ENCODE results near the gene DAPK3.

The DAPK3 gene

DNA sequence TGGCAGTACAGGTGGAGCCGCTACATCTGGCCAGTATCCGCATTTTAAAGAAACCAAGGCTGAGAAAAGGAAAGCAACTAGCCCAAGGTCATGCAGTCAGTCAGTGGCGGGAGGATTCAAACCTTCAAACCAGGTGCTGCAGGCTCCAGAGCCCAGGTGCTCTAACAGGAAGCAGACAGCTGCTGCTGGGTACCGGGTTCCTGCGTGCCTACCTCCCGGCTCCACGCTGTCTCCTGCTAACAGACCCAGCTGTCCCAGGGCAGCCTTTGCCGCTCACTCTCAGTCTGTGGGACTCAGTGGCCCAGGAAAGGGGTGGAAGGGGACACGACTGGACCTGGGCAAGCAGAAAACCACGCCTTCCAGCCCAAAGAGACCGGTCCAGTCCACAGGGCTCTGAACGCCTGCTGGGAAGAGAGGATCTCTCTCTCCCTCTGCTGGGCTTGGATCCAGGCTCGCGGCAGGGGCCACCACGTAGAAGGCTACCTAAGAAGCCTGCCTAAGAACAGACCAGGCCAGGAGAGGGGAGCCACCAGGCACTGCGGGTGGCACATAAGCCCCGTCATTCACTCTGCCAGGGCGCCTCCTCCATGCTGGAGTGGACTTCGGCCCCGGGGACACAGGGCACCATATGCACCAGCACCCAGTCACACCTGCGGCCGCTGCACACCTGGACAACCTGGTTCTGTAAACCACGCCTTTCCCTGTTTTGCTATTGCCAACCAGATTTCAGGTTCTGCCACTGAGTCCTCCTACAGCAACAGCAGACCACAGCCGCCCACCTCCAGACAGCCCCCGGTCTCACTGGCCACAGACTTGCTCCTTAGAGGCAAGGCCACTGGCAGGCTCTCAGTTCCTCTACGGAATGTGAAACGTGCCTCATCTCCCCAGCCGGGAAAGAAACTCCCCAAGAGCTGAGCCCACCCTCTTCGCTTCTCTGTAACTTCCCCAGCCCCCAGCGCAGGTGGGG is 4.6 kb downstream of the DAPK3 start:
- no peak overlapping the region for H3K27ac ChIP-seq (ENCODE audit: low read length)
- no peak overlapping the region for H3K4me2 ChIP-seq (ENCODE audit: low read length)
- peaks cover 8% of the 10 kb centered on the region for H3K4me1 ChIP-seq (ENCODE audit: low read length)
- peaks cover 20% of the 10 kb centered on the region for H3K79me2 ChIP-seq (ENCODE audit: low read length)
- H3K36me3 ChIP-seq (replicated peaks; ENCODE audit: low read depth, low read length), result peaks cover 44% of the 10 kb centered on the region
- H4K20me1 ChIP-seq (ENCODE audit: insufficient read depth, low read length), result peaks cover 4% of the 10 kb centered on the region; the same call in 1 of the 2 replicates
- no peaks in the 10 kb centered on the region for H3K9me3 ChIP-seq (ENCODE audit: insufficient read depth, low read length)
- H3K9ac ChIP-seq (ENCODE audit: low read length), result no peak overlapping the region
- no peaks in the 10 kb centered on the region for H3K27me3 ChIP-seq (ENCODE audit: low read depth, low read length)
- H3K4me3 ChIP-seq (ENCODE audit: low read length), result no peak overlapping the region
- no peak overlapping the region for H2AFZ ChIP-seq (ENCODE audit: low read depth, low read length)
- TF ChIP-seq EZH2phosphoT487 (IDR thresholded peaks at IDR 0.05; ENCODE audit: low read depth), result no peak
- TF ChIP-seq, protein P1, sequence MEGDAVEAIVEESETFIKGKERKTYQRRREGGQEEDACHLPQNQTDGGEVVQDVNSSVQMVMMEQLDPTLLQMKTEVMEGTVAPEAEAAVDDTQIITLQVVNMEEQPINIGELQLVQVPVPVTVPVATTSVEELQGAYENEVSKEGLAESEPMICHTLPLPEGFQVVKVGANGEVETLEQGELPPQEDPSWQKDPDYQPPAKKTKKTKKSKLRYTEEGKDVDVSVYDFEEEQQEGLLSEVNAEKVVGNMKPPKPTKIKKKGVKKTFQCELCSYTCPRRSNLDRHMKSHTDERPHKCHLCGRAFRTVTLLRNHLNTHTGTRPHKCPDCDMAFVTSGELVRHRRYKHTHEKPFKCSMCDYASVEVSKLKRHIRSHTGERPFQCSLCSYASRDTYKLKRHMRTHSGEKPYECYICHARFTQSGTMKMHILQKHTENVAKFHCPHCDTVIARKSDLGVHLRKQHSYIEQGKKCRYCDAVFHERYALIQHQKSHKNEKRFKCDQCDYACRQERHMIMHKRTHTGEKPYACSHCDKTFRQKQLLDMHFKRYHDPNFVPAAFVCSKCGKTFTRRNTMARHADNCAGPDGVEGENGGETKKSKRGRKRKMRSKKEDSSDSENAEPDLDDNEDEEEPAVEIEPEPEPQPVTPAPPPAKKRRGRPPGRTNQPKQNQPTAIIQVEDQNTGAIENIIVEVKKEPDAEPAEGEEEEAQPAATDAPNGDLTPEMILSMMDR (IDR thresholded peaks at IDR 0.05; ENCODE audit: low read depth, low read length), result no peak

DNA sequence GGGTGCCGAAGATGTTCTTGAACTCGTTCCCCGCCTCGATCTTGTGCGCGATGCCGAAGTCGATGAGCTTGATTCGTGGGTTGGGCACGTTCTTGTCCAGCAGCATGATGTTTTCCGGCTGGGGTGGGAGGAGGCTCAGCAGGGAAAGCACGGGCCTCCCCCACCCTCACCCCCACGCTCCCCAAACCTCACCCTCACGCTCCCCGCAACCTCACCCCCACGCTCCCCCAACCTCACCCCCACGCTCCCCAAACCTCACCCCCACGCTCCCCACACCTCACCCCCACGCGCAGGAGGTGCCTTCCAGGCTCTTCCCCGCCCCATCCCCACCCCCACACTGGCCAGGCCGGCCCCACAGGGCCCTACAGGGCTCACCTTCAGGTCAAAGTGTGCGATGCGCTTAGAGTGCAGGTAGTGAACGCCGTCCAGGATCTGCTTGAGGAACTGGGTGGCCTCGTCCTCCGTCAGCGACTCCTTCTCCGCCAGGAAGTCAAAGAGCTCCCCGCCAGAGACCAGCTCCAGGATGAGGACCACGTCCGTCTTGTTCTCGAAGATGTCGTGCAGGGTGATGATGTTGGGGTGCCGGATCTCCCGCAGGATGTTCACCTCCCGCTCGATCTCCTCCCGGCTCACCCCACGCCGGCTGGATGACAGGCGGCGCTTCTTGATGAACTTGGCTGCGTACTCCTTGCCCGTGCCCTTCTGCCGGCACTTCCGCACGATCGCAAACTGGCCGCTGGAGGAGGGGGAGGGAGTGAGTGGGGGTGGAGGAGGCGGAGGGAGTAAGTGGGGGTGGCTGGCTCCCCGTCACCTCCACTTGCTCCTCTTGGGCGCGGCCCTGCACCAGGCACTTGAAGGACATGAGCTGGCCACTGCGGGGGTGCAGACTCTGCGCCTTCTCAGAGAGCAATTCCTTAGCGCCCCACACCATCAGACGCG is 6.4 kb downstream of the DAPK3 start:
- Histone ChIP-seq H3K27me3 (ENCODE audit: low read depth, low read length) (no peaks in the 10 kb centered on the region), H3K79me2 (ENCODE audit: low read length) (peaks cover 7% of the 10 kb centered on the region)
- TF ChIP-seq EZH2phosphoT487 (IDR thresholded peaks at IDR 0.05; ENCODE audit: low read depth), result no peak
- TF ChIP-seq, protein P1 (IDR thresholded peaks at IDR 0.05; ENCODE audit: low read depth, low read length), result no peak

DNA sequence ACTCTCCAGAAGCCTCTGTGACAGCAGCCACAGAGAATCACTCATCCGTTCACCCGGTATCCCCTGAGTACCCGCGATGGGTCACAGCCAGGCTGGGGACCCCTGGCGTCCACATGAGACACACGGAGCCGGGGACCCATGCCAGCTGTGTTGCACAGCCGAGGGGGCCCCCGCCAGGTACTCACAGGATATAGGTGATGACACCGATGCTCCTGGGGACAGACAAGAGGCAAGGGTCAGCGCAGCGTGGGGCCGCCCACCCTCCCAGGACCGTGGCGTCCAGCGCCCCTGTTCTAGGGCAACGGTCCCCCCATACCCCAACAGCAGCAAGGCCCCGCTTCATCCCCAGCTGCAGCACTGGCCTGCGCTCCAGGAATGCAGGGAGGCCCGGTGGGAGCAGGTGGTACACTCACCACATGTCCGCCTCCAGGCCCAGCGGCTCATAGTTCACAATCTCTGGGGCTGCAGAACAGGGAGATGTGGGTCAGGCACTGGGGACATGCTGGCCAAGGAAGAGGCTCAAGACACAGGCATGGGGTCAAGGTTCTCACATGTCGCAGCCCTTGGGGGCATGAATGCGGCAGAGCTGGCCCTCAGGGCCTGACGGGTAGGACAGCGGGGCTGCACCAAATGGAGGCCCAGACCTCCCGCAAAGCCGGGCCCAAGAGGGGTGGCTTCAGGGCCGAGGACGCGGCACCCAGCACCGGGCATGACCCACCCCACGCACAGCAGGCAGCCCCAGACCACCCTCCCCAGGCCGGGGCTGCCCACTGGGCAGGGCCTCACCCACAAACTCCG is 7.2 kb downstream of the DAPK3 start:
- H3K27ac ChIP-seq (ENCODE audit: low read length), result no peak overlapping the region
- H3K79me2 ChIP-seq (ENCODE audit: low read length), result peaks cover 4% of the 10 kb centered on the region; the same call in 1 of the 2 replicates
- no peak overlapping the region for H3K9ac ChIP-seq (ENCODE audit: low read length)
- H2AFZ ChIP-seq (ENCODE audit: low read depth, low read length), result no peak overlapping the region
- no peaks in the 10 kb centered on the region for H4K20me1 ChIP-seq (ENCODE audit: insufficient read depth, low read length)
- peaks cover 53% of the 10 kb centered on the region for H3K36me3 ChIP-seq (replicated peaks; ENCODE audit: low read depth, low read length)
- no peaks in the 10 kb centered on the region for H3K27me3 ChIP-seq (ENCODE audit: low read depth, low read length)
- no peak overlapping the region for H3K4me3 ChIP-seq (ENCODE audit: low read length)
- no peak for TF ChIP-seq EZH2phosphoT487 (IDR thresholded peaks at IDR 0.05; ENCODE audit: low read depth)
- TF ChIP-seq, protein P1 (IDR thresholded peaks at IDR 0.05; ENCODE audit: low read depth, low read length), result no peak
- no peaks in the 10 kb centered on the region for H3K9me3 ChIP-seq (ENCODE audit: insufficient read depth, low read length)
- no peak overlapping the region for H3K4me2 ChIP-seq (ENCODE audit: low read length)
- H3K4me1 ChIP-seq (ENCODE audit: low read length), result no peaks in the 10 kb centered on the region

More for the DNA sequence above, 6.4 kb downstream of the DAPK3 start:
- no peak overlapping the region for H3K9ac ChIP-seq (ENCODE audit: low read length)
- H3K36me3 ChIP-seq (replicated peaks; ENCODE audit: low read depth, low read length), result peaks cover 52% of the 10 kb centered on the region
- H3K4me1 ChIP-seq (ENCODE audit: low read length), result no peaks in the 10 kb centered on the region
- no peak overlapping the region for H2AFZ ChIP-seq (ENCODE audit: low read depth, low read length)
- H3K4me3 ChIP-seq (ENCODE audit: low read length), result no peak overlapping the region
- no peaks in the 10 kb centered on the region for H3K9me3 ChIP-seq (ENCODE audit: insufficient read depth, low read length)
- H4K20me1 ChIP-seq (ENCODE audit: insufficient read depth, low read length), result no peaks in the 10 kb centered on the region
- H3K27ac ChIP-seq (ENCODE audit: low read length), result no peak overlapping the region
- H3K4me2 ChIP-seq (ENCODE audit: low read length), result no peak overlapping the region
